GM06990 (cell line): ENCODE measurements around the gene GXYLT1.

Source experiments
- DNase-seq: peaks from one replicate; pipeline ENCODE4 v3.0.0-alpha.2; 2011; ENCODE audit not compliant: insufficient read length; ENCODE audit errors: extremely low read depth
- H3K27me3 ChIP-seq: replicated peaks from 2 replicates; pipeline ENCODE4 v1.6.0; 2011; ENCODE audit warnings: low read length; ENCODE audit not compliant: control insufficient read depth, insufficient read depth
- H3K36me3 ChIP-seq: 2 replicates; pipeline ENCODE4 v1.5.1; 2011; ENCODE audit warnings: low read length; ENCODE audit not compliant: control insufficient read depth, insufficient read depth
- H3K4me3 ChIP-seq: replicated peaks from 2 replicates; pipeline ENCODE4 v1.5.1; 2011; ENCODE audit warnings: low read depth, mild to moderate bottlenecking, control low read depth, low read length
- TF ChIP-seq, protein P1 (sequence below): IDR thresholded peaks from 2 replicates; pipeline ENCODE4 v1.5.1; 2011; ENCODE audit warnings: low read length, control low read depth, mild to moderate bottlenecking, inconsistent platforms; ENCODE audit not compliant: insufficient read depth, poor library complexity, severe bottlenecking

Gene GXYLT1

DNA sequence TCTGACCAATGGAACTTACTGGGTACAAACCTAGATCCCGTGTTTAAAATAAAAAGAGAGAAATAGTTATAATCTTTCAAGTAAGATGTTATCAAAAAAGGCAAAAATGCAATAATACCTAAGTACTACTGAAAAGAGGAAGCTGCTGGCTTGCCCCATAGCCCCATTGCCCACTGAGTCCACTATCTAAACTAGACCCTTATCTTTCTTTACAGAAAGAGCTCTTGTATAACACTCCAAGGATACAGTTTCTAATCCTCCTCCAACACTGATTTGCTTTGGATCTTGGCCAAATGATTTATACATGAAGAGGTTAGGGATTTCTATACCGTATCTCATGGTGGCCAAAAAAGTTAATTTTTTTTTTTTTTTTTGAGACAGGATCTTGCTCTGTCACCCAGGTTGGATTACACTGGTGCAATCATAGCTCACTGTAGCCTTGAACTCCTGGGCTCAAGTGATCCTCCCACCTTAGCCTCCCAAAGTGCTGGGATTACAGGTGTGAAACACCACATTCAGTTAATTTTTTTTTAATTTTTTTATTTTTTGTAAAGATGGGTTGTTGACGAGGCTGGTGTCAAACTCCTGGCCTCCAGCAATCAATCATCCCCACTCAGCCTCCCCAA, 2.6 kb downstream of the GXYLT1 start:
- TF ChIP-seq, protein P1, sequence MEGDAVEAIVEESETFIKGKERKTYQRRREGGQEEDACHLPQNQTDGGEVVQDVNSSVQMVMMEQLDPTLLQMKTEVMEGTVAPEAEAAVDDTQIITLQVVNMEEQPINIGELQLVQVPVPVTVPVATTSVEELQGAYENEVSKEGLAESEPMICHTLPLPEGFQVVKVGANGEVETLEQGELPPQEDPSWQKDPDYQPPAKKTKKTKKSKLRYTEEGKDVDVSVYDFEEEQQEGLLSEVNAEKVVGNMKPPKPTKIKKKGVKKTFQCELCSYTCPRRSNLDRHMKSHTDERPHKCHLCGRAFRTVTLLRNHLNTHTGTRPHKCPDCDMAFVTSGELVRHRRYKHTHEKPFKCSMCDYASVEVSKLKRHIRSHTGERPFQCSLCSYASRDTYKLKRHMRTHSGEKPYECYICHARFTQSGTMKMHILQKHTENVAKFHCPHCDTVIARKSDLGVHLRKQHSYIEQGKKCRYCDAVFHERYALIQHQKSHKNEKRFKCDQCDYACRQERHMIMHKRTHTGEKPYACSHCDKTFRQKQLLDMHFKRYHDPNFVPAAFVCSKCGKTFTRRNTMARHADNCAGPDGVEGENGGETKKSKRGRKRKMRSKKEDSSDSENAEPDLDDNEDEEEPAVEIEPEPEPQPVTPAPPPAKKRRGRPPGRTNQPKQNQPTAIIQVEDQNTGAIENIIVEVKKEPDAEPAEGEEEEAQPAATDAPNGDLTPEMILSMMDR = no peak
- H3K27me3 ChIP-seq = no peaks in the 10 kb centered on the region
- no peak overlapping the region for H3K4me3 ChIP-seq
- no peak for DNase-seq
- H3K36me3 ChIP-seq = no peaks in the 10 kb centered on the region

DNA sequence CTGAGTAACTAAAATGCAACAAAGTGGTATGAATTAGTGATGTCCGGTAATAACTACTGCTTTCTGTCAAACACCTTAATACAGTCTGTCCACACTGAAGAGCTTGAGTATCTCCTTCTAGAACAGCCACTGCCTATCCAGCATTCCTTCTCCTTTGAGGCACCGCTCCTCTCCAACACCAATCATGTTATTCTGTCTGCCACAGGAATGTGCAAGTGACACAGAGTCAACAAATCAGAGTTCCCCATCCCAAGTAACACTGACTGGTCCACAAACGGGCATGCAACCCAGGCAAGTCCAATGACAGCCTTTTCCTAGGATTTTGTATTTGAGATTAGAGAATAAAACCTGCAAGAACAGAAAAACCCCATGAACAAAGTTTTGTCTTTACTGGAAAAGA, 3.8 kb downstream of the GXYLT1 start:
- DNase-seq = no peak
- Histone ChIP-seq H3K36me3 (no peaks in the 10 kb centered on the region), H3K4me3 (no peak overlapping the region), H3K27me3 (no peaks in the 10 kb centered on the region)
- TF ChIP-seq, protein P1 = no peak

DNA sequence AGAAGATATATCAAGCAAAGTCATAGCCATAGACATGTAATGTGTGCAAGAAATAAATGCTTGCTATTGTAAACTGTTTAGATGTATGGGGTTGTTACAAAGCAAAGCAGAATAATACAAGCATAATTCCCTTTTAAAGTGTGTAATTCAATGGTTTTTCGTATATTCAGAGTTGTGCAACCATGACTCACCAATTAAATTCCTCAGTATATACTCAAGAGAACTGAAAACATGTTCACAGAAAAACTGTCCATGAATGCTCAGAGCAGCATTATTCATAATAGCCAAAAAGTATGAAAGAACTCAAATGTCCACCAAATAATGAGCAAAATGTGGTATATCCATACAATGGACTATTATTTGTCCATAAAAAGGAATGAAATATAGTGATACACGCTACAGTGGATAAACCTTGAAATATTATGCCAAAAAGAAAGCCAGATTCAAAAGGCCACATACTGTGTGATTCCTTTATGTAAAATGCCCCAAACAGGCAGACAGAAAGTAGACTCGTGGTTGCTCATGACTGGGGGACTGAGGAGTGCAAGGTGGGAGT, 9.3 kb downstream of the GXYLT1 start:
- DNase-seq = no peak
- H3K4me3 ChIP-seq = no peak overlapping the region
- TF ChIP-seq, protein P1 = no peak

DNA sequence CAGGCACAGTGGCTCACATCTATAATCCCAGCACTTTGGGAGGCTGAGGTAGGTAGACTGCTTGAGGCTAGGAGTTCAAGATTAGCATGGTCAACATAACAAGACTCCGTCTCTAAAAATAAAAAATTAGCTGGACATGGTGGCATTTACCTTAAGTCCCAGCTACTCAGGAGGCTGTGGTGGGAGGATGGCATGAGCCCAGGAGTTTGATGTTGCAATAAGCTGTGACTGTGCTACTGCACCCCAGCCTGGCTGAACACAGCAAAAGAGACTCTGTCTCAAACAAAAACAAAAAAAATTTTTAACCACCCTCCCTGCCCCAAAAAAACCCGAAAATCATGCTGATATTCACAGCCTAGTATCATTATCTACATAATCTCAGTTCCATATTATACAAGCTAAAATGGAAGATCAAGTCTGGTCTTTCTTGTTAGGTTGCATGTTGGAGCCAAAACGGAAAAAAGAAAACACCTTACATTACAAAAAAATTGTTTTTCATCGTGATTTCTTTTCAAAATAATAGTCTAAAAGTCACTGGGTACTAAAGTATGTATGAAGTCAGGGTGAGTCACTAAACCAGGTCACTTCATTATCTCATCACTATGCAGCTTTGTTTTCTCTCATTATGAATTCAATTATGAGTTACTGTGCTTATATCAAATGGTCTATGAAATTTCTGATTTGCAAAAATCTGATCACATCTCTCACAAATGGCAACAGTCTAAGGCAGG, 13.8 kb downstream of the GXYLT1 start:
- no peak for DNase-seq
- Histone ChIP-seq H3K27me3 (no peaks in the 10 kb centered on the region), H3K4me3 (no peak overlapping the region), H3K36me3 (no peaks in the 10 kb centered on the region; the same call in 1 of the 2 replicates)
- TF ChIP-seq, protein P1 = no peak

More for the DNA sequence above, 9.3 kb downstream of the GXYLT1 start:
- no peaks in the 10 kb centered on the region; the same call in 1 of the 2 replicates for H3K36me3 ChIP-seq
- no peaks in the 10 kb centered on the region for H3K27me3 ChIP-seq

DNA sequence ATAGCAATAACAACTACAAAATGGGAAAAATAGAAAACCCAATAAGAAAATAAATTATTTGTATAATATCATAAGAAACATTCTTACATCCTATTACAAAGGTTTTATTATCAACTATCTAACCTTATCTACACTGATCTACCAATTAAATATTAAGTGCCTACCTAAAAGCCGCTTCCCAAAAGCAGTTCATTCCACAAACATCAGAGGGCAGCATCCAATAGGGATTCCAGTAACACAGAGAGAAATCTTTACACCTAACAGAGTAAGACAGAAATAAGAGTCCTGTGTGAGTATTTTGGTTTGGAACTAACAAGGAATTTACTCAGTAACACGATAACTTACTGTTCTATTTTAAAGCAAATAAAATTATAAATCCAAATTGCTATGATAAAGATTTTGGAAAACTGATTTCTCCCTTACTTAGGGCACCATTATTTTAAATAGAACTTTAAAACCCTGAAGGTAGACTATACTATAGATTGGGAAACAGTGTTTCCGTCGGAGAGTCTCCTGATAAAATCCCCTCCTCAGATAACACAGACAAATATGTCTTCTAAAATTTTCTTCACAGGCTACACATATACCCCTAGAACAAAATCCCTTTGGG, 15.0 kb downstream of the GXYLT1 start:
- no peak for DNase-seq
- TF ChIP-seq, protein P1 = peak; percentile 39
- no peaks in the 10 kb centered on the region for H3K27me3 ChIP-seq

More for the DNA sequence above, 15.0 kb downstream of the GXYLT1 start:
- no peak overlapping the region for H3K4me3 ChIP-seq
- H3K36me3 ChIP-seq = no peaks in the 10 kb centered on the region; the same call in 1 of the 2 replicates
